Caco-2 (cell line): ENCODE results near the gene CDKN2D. TPM values are rescaled to one million over a fixed set of nuclear protein-coding genes. Genes with fewer than 3 reads are reported as not detected.
A peak's percentile ranks its signal among the peaks of the same experiment; 100 is the strongest.

Source experiments
- BruUV-seq: library from RNA; stranded (reverse); fragments of 400-500 nt; replicated peaks from 2 replicates; lab custom pipeline; 2021; lab: Mats Ljungman, UMichigan
- CTCF ChIA-PET: fragments of 300-600 bp; sonication (Branson Sonifier 250); formaldehyde crosslinking; loops from one replicate; lab custom pipeline; 2022; ENCODE audit warnings: antibody characterized with exemption; lab: Charles Lee
- POLR2A ChIA-PET: fragments of 300-600 bp; sonication (Branson Sonifier 250); formaldehyde crosslinking; loops from one replicate; lab custom pipeline; 2022; ENCODE audit warnings: antibody characterized with exemption; lab: Charles Lee
- DNase-seq, 2 experiments: peaks; one replicate each; pipeline versions ENCODE4 v3.0.0 to v3.0.0-alpha.2; 2020 to 2022
- H3K27me3 ChIP-seq: replicated peaks from 2 replicates; pipeline ENCODE4 v1.6.0; 2011; ENCODE audit warnings: low read length; ENCODE audit not compliant: control insufficient read depth, insufficient read depth
- H3K36me3 ChIP-seq: 2 replicates; pipeline ENCODE4 v1.5.1; 2011; ENCODE audit warnings: low read length; ENCODE audit not compliant: control insufficient read depth, insufficient read depth
- H3K4me1 ChIP-seq: fragments of 250-450 bp; sonication (Bioruptor Pico); 2 replicates; pipeline ENCODE4 v1.5.1; 2020; ENCODE audit warnings: mild to moderate bottlenecking
- H3K4me3 ChIP-seq: 2 replicates; pipeline ENCODE4 v1.5.1; 2011; ENCODE audit warnings: low read depth, mild to moderate bottlenecking, control low read depth, low read length
- H3K9me3 ChIP-seq: fragments of 250-450 bp; sonication (Bioruptor Pico); 2 replicates; pipeline ENCODE4 v1.5.1; 2020; ENCODE audit warnings: mild to moderate bottlenecking, moderate library complexity
- H3K27ac Mint-ChIP-seq: one replicate; pipeline ENCODE4 v1.8.0; 2022; ENCODE audit warnings: mixed read lengths; ENCODE audit not compliant: unreplicated experiment
- H3K27me3 Mint-ChIP-seq: one replicate; pipeline ENCODE4 v1.8.0; 2022; ENCODE audit warnings: mixed read lengths; ENCODE audit not compliant: insufficient read depth, unreplicated experiment
- H3K36me3 Mint-ChIP-seq: one replicate; pipeline ENCODE4 v1.8.0; 2022; ENCODE audit warnings: mild to moderate bottlenecking, mixed read lengths; ENCODE audit not compliant: insufficient read depth, unreplicated experiment
- H3K4me1 Mint-ChIP-seq: one replicate; pipeline ENCODE4 v1.8.0; 2022; ENCODE audit warnings: low read depth, mixed read lengths; ENCODE audit not compliant: unreplicated experiment
- H3K4me3 Mint-ChIP-seq: one replicate; pipeline ENCODE4 v1.8.0; 2022; ENCODE audit warnings: mild to moderate bottlenecking, moderate library complexity, mixed read lengths; ENCODE audit not compliant: unreplicated experiment
- H3K9me3 Mint-ChIP-seq: one replicate; pipeline ENCODE4 v1.8.0; 2022; ENCODE audit warnings: mixed read lengths; ENCODE audit not compliant: unreplicated experiment
- intact Hi-C: fragments of 100-400 bp; cut with micrococcal nuclease; formaldehyde crosslinking; loops from one replicate; pipeline ENCODE4 v1.10.0; 2022; ENCODE audit not compliant: unreplicated experiment
- total RNA-seq: library from RNA; stranded (reverse); gene quantifications from 2 replicates; pipeline ENCODE4 v1.2.3, GENCODE V29; 2022
- TF ChIP-seq, protein P1 (sequence below), 2 experiments: fragments of 200-600 bp in 1 of 2; IDR thresholded peaks; 1 replicate in 1 of 2; 2 replicates in 1 of 2; pipeline versions ENCODE4 v1.5.1 to v1.8.0; 2011 to 2022; ENCODE audit warnings: antibody characterized with exemption in 1 of 2, control low read depth in 1 of 2, inconsistent platforms in 1 of 2, low read depth in 1 of 2, low read length in 1 of 2, mild to moderate bottlenecking in 1 of 2, moderate library complexity in 1 of 2; ENCODE audit not compliant: insufficient read depth in 1 of 2, severe bottlenecking in 1 of 2, unreplicated experiment in 1 of 2

Gene CDKN2D
- total RNA-seq, 1 experiment from 2014 or later: 5.0 TPM

DNA sequence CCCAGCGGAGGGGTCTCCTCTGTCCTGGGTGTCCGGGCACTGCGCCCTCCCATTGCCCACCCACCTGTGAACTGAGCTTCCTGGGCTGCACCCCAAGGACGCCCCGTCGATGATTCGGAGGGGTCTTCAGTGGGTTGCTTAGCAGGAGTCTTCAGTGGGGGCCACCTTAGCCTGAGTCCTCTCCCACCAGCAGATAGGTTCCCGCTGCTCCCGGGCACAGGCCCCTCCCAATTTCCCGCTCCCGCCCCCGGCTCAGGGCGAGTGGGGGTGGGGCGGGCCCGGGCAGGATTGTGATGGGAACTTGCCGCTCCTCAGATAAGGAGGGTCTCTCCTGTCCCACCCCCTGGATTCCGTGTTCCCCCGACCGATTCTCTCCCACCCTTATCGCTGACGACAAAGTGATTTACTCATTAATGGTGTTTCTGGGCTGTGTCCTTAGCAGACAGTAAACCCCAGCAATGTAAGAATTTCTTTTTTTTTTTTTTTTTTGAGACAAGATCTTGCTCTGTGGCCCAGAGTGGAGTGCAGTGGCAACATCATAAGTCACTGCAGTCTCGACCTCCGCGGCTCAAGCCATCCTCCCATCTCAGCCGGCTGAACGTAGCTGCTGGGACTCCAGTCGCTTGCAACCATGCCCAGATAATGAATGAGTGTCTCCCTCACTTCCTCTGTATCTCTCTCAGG, 50.9 kb downstream of the CDKN2D start:
- Histone ChIP-seq H3K36me3 (no peaks in the 10 kb centered on the region), H3K4me1 (peaks cover 7% of the 10 kb centered on the region; the same call in 1 of the 2 replicates), H3K4me3 (peak overlapping the region; percentile 51), H3K9me3 (no peaks in the 10 kb centered on the region), H3K27me3 (no peaks in the 10 kb centered on the region)
- intact Hi-C loops: no loop called here
- Mint-ChIP-seq H3K4me3 (peak overlapping the region; percentile 72), H3K9me3 (no peaks in the 10 kb centered on the region), H3K36me3 (no peaks in the 10 kb centered on the region), H3K27me3 (peaks cover 5% of the 10 kb centered on the region), H3K4me1 (peaks cover 8% of the 10 kb centered on the region), H3K27ac (no peak overlapping the region)
- CTCF ChIA-PET: interaction anchor here (0.7 kb wide), 1 partner anchor 63 kb away, joined by 5 read pairs; no protein-coding TSS in a partner anchor
- TF ChIP-seq, protein P1, sequence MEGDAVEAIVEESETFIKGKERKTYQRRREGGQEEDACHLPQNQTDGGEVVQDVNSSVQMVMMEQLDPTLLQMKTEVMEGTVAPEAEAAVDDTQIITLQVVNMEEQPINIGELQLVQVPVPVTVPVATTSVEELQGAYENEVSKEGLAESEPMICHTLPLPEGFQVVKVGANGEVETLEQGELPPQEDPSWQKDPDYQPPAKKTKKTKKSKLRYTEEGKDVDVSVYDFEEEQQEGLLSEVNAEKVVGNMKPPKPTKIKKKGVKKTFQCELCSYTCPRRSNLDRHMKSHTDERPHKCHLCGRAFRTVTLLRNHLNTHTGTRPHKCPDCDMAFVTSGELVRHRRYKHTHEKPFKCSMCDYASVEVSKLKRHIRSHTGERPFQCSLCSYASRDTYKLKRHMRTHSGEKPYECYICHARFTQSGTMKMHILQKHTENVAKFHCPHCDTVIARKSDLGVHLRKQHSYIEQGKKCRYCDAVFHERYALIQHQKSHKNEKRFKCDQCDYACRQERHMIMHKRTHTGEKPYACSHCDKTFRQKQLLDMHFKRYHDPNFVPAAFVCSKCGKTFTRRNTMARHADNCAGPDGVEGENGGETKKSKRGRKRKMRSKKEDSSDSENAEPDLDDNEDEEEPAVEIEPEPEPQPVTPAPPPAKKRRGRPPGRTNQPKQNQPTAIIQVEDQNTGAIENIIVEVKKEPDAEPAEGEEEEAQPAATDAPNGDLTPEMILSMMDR (IDR thresholded peaks at IDR 0.05; ENCODE audit: insufficient read depth in 1 of 2, low read depth in 1 of 2, low read length in 1 of 2, severe bottlenecking in 1 of 2, unreplicated experiment in 1 of 2): no peak
- no TSS peak for BruUV-seq
- POLR2A ChIA-PET: interaction anchor here (0.9 kb wide), 1 partner anchor 23 kb away, joined by 5 read pairs; no protein-coding TSS in a partner anchor
- peak in 1 of 2 experiments; percentile 55 for DNase-seq

DNA sequence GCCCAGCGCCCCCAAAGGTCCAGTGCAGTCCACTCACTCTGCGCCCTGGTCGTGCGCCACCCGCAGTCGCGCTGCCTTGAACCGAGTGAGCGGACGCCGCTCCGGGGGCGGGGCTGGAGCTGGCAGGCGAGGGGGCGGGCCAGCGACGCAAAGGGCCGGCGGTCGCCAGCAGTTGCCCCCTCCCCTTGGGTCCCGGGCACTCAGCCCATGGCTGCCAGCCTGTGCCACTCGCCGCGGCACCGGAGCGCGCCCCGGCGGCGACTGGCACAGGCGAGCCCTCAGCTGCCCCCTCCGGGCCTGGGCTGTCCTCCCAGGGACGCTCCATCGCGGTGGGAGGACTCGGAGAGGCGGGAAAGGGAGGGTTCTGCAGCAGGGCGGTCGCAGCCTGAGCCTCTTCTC, 51.4 kb downstream of the CDKN2D start, which contains the start of gene S1PR5:
S1PR5 (minus strand) TSS at position 87 of the 399 bp plus-strand sequence. CDS start 2,436 bp downstream, outside the sequence.
- Mint-ChIP-seq H3K36me3 (no peaks in the 10 kb centered on the region), H3K9me3 (no peaks in the 10 kb centered on the region), H3K27me3 (peaks cover 5% of the 10 kb centered on the region), H3K4me3 (peak within 1 kb of the TSS; percentile 72), H3K27ac (no peak within 1 kb of the TSS), H3K4me1 (peaks cover 8% of the 10 kb centered on the region)
- CTCF ChIA-PET: no interaction called here
- POLR2A ChIA-PET: interaction anchor here (0.9 kb wide), 1 partner anchor 24 kb away, joined by 5 read pairs; no protein-coding TSS in a partner anchor
- H3K4me3 ChIP-seq: peak within 1 kb of the TSS; percentile 51
- no peaks in the 10 kb centered on the region for H3K9me3 ChIP-seq
- H3K4me1 ChIP-seq: peaks cover 7% of the 10 kb centered on the region; the same call in 1 of the 2 replicates
- TF ChIP-seq, protein P1 (IDR thresholded peaks at IDR 0.05; ENCODE audit: insufficient read depth in 1 of 2, low read depth in 1 of 2, low read length in 1 of 2, severe bottlenecking in 1 of 2, unreplicated experiment in 1 of 2): no peak
- BruUV-seq: no TSS peak
- DNase-seq: peak in 1 of 2 experiments; percentile 38
- H3K36me3 ChIP-seq: no peaks in the 10 kb centered on the region
- intact Hi-C loops: no loop called here
- no peaks in the 10 kb centered on the region for H3K27me3 ChIP-seq

DNA sequence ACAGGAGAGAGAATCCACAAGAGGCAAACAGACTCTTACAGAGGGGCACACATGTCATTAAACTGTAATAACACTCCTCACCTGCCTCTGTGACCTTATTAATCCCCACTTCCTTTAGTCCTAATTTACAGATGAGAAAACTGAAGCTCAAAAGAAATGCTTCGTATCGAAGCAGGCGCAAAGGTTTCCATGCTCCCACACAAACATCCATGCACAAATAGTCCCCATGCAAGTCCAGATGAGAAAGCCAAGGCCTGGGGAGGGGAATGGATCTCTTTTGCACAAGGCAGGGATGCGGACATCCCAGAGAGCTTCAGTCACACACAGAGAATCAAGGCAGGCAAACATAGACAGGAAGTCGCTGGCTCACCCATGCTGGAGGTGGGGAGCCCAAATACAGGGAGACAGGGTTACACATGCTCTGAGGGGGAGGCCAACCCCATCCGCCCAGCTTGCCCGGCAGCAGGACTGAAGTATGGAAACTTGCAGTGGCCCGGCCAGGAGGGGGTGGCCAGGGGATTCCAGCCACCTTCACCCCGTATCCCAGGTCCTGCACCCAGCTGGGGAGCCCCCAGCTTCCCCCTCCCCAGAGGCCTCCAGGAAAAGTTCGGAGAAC, 52.0 kb downstream of the CDKN2D start:
- no TSS peak for BruUV-seq
- no peaks in the 10 kb centered on the region for H3K36me3 ChIP-seq

More for the DNA sequence above, 52.0 kb downstream of the CDKN2D start:
- Histone ChIP-seq H3K9me3 (no peaks in the 10 kb centered on the region), H3K4me1 (peaks cover 7% of the 10 kb centered on the region; the same call in 1 of the 2 replicates), H3K27me3 (no peaks in the 10 kb centered on the region), H3K4me3 (peak overlapping the region; percentile 51)
- Mint-ChIP-seq H3K9me3 (no peaks in the 10 kb centered on the region), H3K27me3 (peaks cover 5% of the 10 kb centered on the region), H3K36me3 (no peaks in the 10 kb centered on the region), H3K27ac (no peak overlapping the region), H3K4me3 (peak overlapping the region; percentile 67), H3K4me1 (peaks cover 8% of the 10 kb centered on the region)
- intact Hi-C loops: no loop called here
- ChIA-PET CTCF (interaction anchor here (0.7 kb wide), 1 partner anchor 128 kb away, joined by 6 read pairs; no protein-coding TSS in a partner anchor), POLR2A (interaction anchor here (0.9 kb wide), 1 partner anchor 25 kb away, joined by 5 read pairs; no protein-coding TSS in a partner anchor)
- TF ChIP-seq, protein P1 (IDR thresholded peaks at IDR 0.05; ENCODE audit: insufficient read depth in 1 of 2, low read depth in 1 of 2, low read length in 1 of 2, severe bottlenecking in 1 of 2, unreplicated experiment in 1 of 2): no peak
- no peak for DNase-seq
